Astrocyte (in vitro differentiated cells and primary cell): ENCODE results near the gene OR5B3. TPM values are rescaled to one million over a fixed set of nuclear protein-coding genes. Genes with fewer than 3 reads are reported as not detected.

Experiments used
- total RNA-seq: library from RNA; stranded (reverse); gene quantifications from 2 replicates; pipeline ENCODE4 v1.2.1, GENCODE V29; 2021

OR5B3 gene
- total RNA-seq, 1 donor from 2014 or later = not detected

Other genes with a start within 250 kb of the OR5B3 start
- not detected in 2 replicates for gene OR9Q2, start 217.8 kb downstream of the OR5B3 start, total RNA-seq
- gene OR1S2, start 202.7 kb downstream of the OR5B3 start, total RNA-seq = not detected in 2 replicates
- gene OR1S1, start 194.2 kb downstream of the OR5B3 start, total RNA-seq = not detected in 2 replicates
- gene OR10Q1, start 178.0 kb downstream of the OR5B3 start, total RNA-seq = not detected in 2 replicates
- not detected in 2 replicates for gene OR10W1, start 138.6 kb downstream of the OR5B3 start, total RNA-seq
- not detected in 2 replicates for gene OR5B17, start 47.8 kb downstream of the OR5B3 start, total RNA-seq
- gene OR5B2, start 21.2 kb upstream of the OR5B3 start, total RNA-seq = not detected in 2 replicates
- gene OR5B12, start 35.4 kb upstream of the OR5B3 start, total RNA-seq = not detected in 2 replicates
- gene OR5B21, start 101.2 kb upstream of the OR5B3 start, total RNA-seq = not detected in 2 replicates
- 3.6 and 3.7 TPM in 2 replicates for gene LPXN, start 169.0 kb upstream of the OR5B3 start, total RNA-seq
- gene ZFP91, start 172.2 kb upstream of the OR5B3 start, total RNA-seq = 38.1 and 40.1 TPM in 2 replicates
- gene CNTF, start 215.8 kb upstream of the OR5B3 start, total RNA-seq = 1.4 and 1.7 TPM in 2 replicates